Prostate gland (tissue), 2 donors: ENCODE measurements around the gene CLCNKA.

Source experiments
- CTCF ChIP-seq, 4 experiments: fragments of 200-600 bp in 2 of 4; fragments of 450-650 bp in 2 of 4; sonication (generic) in 2 of 4; IDR thresholded peaks; 1 replicate in 3 of 4; 2 replicates in 1 of 4; pipeline ENCODE4 v1.5.1; 2016 to 2019; ENCODE audit warnings: antibody characterized with exemption in 4 of 4, mild to moderate bottlenecking in 2 of 4, moderate library complexity in 2 of 4
- POLR2AphosphoS5 ChIP-seq: sonication (generic); formaldehyde crosslinking; IDR thresholded peaks from one replicate; pipeline ENCODE4 v1.6.1; 2017; ENCODE audit warnings: antibody characterized with exemption

- TF ChIP-seq CTCF (IDR thresholded peaks at IDR 0.05) = no peak
- TF ChIP-seq POLR2AphosphoS5 = no peak
Measured at GRCh38 chr1:16020325-16020724, 1.5 kb upstream of the CLCNKA start.
